ENCODE data around the gene SYNDIG1L. TPM values are rescaled to one million over a fixed set of nuclear protein-coding genes. Genes with fewer than 3 reads are reported as not detected.

Gene SYNDIG1L
- total RNA-seq, 1 experiment from 2014 or later: not detected

GRCh38 chr14:74377976-74378690, 47.9 kb downstream of the SYNDIG1L start:
- Histone ChIP-seq H3K79me2 (ENCODE audit: insufficient read depth, low read length) (no peaks in the 10 kb centered on the region), H3K4me2 (ENCODE audit: low read length) (no peak overlapping the region), H3K9me3 (ENCODE audit: control insufficient read depth in 1 of 2, insufficient read depth in 1 of 2, low read depth in 1 of 2, low read length in 2 of 2) (no peaks in the 10 kb centered on the region), H2AFZ (ENCODE audit: low read depth, low read length, poor library complexity, severe bottlenecking) (no peak overlapping the region), H3K9me2 (ENCODE audit: insufficient read depth) (no peaks in the 10 kb centered on the region), H3K9ac (ENCODE audit: low read length) (no peak overlapping the region), H4K20me1 (ENCODE audit: insufficient read depth) (no peaks in the 10 kb centered on the region), H3K27me3 (ENCODE audit: insufficient read depth, low read length) (no peaks in the 10 kb centered on the region), H3K36me3 (ENCODE audit: control insufficient read depth in 1 of 2, insufficient read depth in 2 of 2, low read length in 2 of 2) (no peaks in the 10 kb centered on the region), H3K27ac (ENCODE audit: low read depth, low read length) (no peak overlapping the region), H3K4me1 (ENCODE audit: control insufficient read depth in 1 of 2, insufficient read depth in 2 of 2, low read length in 2 of 2) (no peaks in the 10 kb centered on the region), H3K4me3 (replicated peaks in 1 of 2; ENCODE audit: low read depth in 1 of 2, low read length in 2 of 2) (no peak overlapping the region)
- ATAC-seq (no peak), DNase-seq (ENCODE audit: low read depth, low spot score) (no peak)
- POLR2A ChIA-PET: no interaction called here
- CTCF ChIA-PET: no interaction called here
- no TSS peak for BruUV-seq (replicated peaks)
- TF ChIP-seq CTCF (IDR thresholded peaks at IDR 0.05 in 2 of 3, conservative IDR thresholded peaks at IDR 0.05 in 1 of 3; ENCODE audit: borderline replicate concordance in 1 of 3, insufficient read depth in 1 of 3, low read depth in 2 of 3, low read length in 2 of 3) (no peak), REST (IDR thresholded peaks at IDR 0.05; ENCODE audit: low read depth) (no peak), POLR2A (IDR thresholded peaks at IDR 0.05; ENCODE audit: borderline replicate concordance, extremely low read depth, insufficient read depth, insufficient read length) (no peak), TCF7L2 (IDR thresholded peaks at IDR 0.05; ENCODE audit: borderline replicate concordance, extremely low read depth, insufficient read depth, insufficient read length) (no peak), FOSL1 (IDR thresholded peaks at IDR 0.05; ENCODE audit: low read depth) (no peak), ELF1 (IDR thresholded peaks at IDR 0.05; ENCODE audit: borderline replicate concordance, low read depth) (no peak), SRF (IDR thresholded peaks at IDR 0.05; ENCODE audit: low read depth) (no peak), POLR2AphosphoS5 (IDR thresholded peaks at IDR 0.05; ENCODE audit: low read depth, low read length) (no peak), MAX (IDR thresholded peaks at IDR 0.05) (no peak), SIN3A (IDR thresholded peaks at IDR 0.05; ENCODE audit: low read depth) (no peak), RAD21 (IDR thresholded peaks at IDR 0.05; ENCODE audit: low read depth) (no peak), YY1 (IDR thresholded peaks at IDR 0.05; ENCODE audit: extremely low read depth, insufficient replicate concordance, low read depth, low read length) (no peak), ZBTB33 (IDR thresholded peaks at IDR 0.05; ENCODE audit: extremely low read depth, insufficient replicate concordance, low read length) (no peak), ZFX (IDR thresholded peaks at IDR 0.05) (no peak), EZH2phosphoT487 (IDR thresholded peaks at IDR 0.05; ENCODE audit: borderline replicate concordance) (no peak), CEBPB (IDR thresholded peaks at IDR 0.05; ENCODE audit: low read depth) (no peak), EGR1 (IDR thresholded peaks at IDR 0.05; ENCODE audit: low read depth) (no peak), EZH2 (IDR thresholded peaks at IDR 0.05) (no peak)
- RAD21 ChIA-PET (ENCODE audit: low non-redundant PET in 1 of 2, low total read pairs in 2 of 2, uncharacterized antibody in 2 of 2, unreplicated experiment in 2 of 2): no interaction called here
- intact Hi-C loops (cut with micrococcal nuclease): no loop called here
